WTC11 (cell line): ENCODE data around the gene SRPX2. TPM values are rescaled to one million over a fixed set of nuclear protein-coding genes. Genes with fewer than 3 reads are reported as not detected.

ENCODE experiments used
- ATAC-seq: fragments of 200-7000 bp; cut with Tn5 transposase; 2 replicates; pipeline ENCODE4 v1.10.0; 2021; ENCODE audit warnings: mild to moderate bottlenecking, moderate library complexity
- CTCF ChIA-PET: fragments of 300-600 bp; sonication (Branson Sonifier 250); formaldehyde crosslinking; loops from one replicate; lab custom pipeline; 2021; ENCODE audit warnings: antibody characterized with exemption; lab: Charles Lee
- POLR2A ChIA-PET: fragments of 350-600 bp; sonication (Branson Sonifier 250); formaldehyde crosslinking; loops from one replicate; lab custom pipeline; 2021; ENCODE audit warnings: antibody characterized with exemption; lab: Charles Lee
- DNase-seq: peaks from one replicate; pipeline ENCODE4 v3.0.0; 2021; ENCODE audit warnings: low spot score
- H3K27ac Mint-ChIP-seq: 2 replicates; pipeline ENCODE4 v1.8.0; 2021; ENCODE audit warnings: mixed read lengths
- H3K27me3 Mint-ChIP-seq: 2 replicates; pipeline ENCODE4 v1.8.0; 2021; ENCODE audit warnings: low read depth, mild to moderate bottlenecking, moderate library complexity, mixed read lengths
- H3K36me3 Mint-ChIP-seq: 2 replicates; pipeline ENCODE4 v1.8.0; 2021; ENCODE audit warnings: mixed read lengths
- H3K4me1 Mint-ChIP-seq: 2 replicates; pipeline ENCODE4 v1.8.0; 2022; ENCODE audit warnings: mixed read lengths
- H3K4me3 Mint-ChIP-seq: 2 replicates; pipeline ENCODE4 v1.8.0; 2021; ENCODE audit warnings: mild to moderate bottlenecking, moderate library complexity, mixed read lengths
- H3K9me3 Mint-ChIP-seq: 2 replicates; pipeline ENCODE4 v1.8.0; 2021; ENCODE audit warnings: mixed read lengths
- ESRRA ChIP-seq: sonication (generic); formaldehyde crosslinking; IDR thresholded peaks from 2 replicates; pipeline ENCODE4 v1.8.1; 2022; ENCODE audit warnings: mild to moderate bottlenecking, missing genetic modification reagents, borderline replicate concordance
- FOXK1 ChIP-seq: sonication (generic); formaldehyde crosslinking; IDR thresholded peaks from 2 replicates; pipeline ENCODE4 v1.8.0; 2022; ENCODE audit warnings: mild to moderate bottlenecking, moderate library complexity, missing genetic modification reagents
- GTF2I ChIP-seq: fragments of 250-450 bp; sonication (Bioruptor Pico); conservative IDR thresholded peaks from 2 replicates; pipeline ENCODE4 v1.4.0; 2021; ENCODE audit warnings: mild to moderate bottlenecking
- JAZF1 ChIP-seq: fragments of 250-450 bp; sonication (Bioruptor Pico); IDR thresholded peaks from 2 replicates; pipeline ENCODE4 v1.9.0; 2021; ENCODE audit warnings: moderate library complexity, mild to moderate bottlenecking, inconsistent platforms
- NR3C1 ChIP-seq: sonication (generic); formaldehyde crosslinking; conservative IDR thresholded peaks from 2 replicates; pipeline ENCODE4 v1.8.1; 2023; ENCODE audit warnings: low read depth, mild to moderate bottlenecking, missing genetic modification reagents
- OVOL2 ChIP-seq: fragments of 250-450 bp; sonication (Bioruptor Pico); IDR thresholded peaks from 2 replicates; pipeline ENCODE4 v1.9.0; 2021; ENCODE audit warnings: mild to moderate bottlenecking, borderline replicate concordance
- RELA ChIP-seq: sonication (generic); formaldehyde crosslinking; IDR thresholded peaks from 2 replicates; pipeline ENCODE4 v1.8.1; 2022; ENCODE audit warnings: missing genetic modification reagents, mild to moderate bottlenecking, borderline replicate concordance
- SMAD4 ChIP-seq: sonication (generic); formaldehyde crosslinking; IDR thresholded peaks from 2 replicates; pipeline ENCODE4 v1.8.0; 2022; ENCODE audit warnings: mild to moderate bottlenecking, missing genetic modification reagents
- TP53 ChIP-seq: sonication (generic); formaldehyde crosslinking; IDR thresholded peaks from 2 replicates; pipeline ENCODE4 v1.8.1; 2023; ENCODE audit warnings: mild to moderate bottlenecking, missing genetic modification reagents
- ZBTB21 ChIP-seq: sonication (generic); formaldehyde crosslinking; IDR thresholded peaks from 2 replicates; pipeline ENCODE4 v1.8.1; 2023; ENCODE audit warnings: mild to moderate bottlenecking, missing genetic modification reagents, borderline replicate concordance
- ZNF138 ChIP-seq: sonication (generic); formaldehyde crosslinking; conservative IDR thresholded peaks from 2 replicates; pipeline ENCODE4 v1.8.1; 2022; ENCODE audit warnings: mild to moderate bottlenecking, moderate library complexity, missing genetic modification reagents
- ZNF263 ChIP-seq: sonication (generic); formaldehyde crosslinking; IDR thresholded peaks from 2 replicates; pipeline ENCODE4 v1.8.1; 2022; ENCODE audit warnings: low read depth, mild to moderate bottlenecking, moderate library complexity, missing genetic modification reagents
- total RNA-seq: library from RNA; stranded (reverse); gene quantifications from 3 replicates; pipeline ENCODE4 v1.2.3, GENCODE V29; 2021
- TF ChIP-seq, protein P1 (sequence below): sonication (generic); formaldehyde crosslinking; IDR thresholded peaks from 2 replicates; pipeline ENCODE4 v1.8.0; 2023; ENCODE audit warnings: missing genetic modification reagents
- TF ChIP-seq, protein P2 (sequence below): sonication (generic); formaldehyde crosslinking; IDR thresholded peaks from 2 replicates; pipeline ENCODE4 v1.8.1; 2023; ENCODE audit warnings: mild to moderate bottlenecking, moderate library complexity, missing genetic modification reagents
- TF ChIP-seq, protein P3 (sequence below): sonication (generic); formaldehyde crosslinking; IDR thresholded peaks from 2 replicates; pipeline ENCODE4 v1.8.1; 2023; ENCODE audit warnings: mild to moderate bottlenecking, missing genetic modification reagents, moderate library complexity
- TF ChIP-seq, protein P4 (sequence below): sonication (generic); formaldehyde crosslinking; conservative IDR thresholded peaks from 2 replicates; pipeline ENCODE4 v1.8.1; 2022; ENCODE audit warnings: mild to moderate bottlenecking, missing genetic modification reagents
- TF ChIP-seq, protein P5 (sequence below): fragments of 250-450 bp; sonication (Bioruptor Pico); IDR thresholded peaks from 2 replicates; pipeline ENCODE4 v1.9.0; 2021; ENCODE audit warnings: moderate library complexity, mild to moderate bottlenecking, inconsistent platforms, borderline replicate concordance
- TF ChIP-seq, protein P6 (sequence below): sonication (generic); formaldehyde crosslinking; IDR thresholded peaks from 2 replicates; pipeline ENCODE4 v1.8.0; 2022; ENCODE audit warnings: mild to moderate bottlenecking, missing genetic modification reagents

SRPX2 gene
- total RNA-seq, 1 experiment from 2014 or later: 0.24 TPM

DNA sequence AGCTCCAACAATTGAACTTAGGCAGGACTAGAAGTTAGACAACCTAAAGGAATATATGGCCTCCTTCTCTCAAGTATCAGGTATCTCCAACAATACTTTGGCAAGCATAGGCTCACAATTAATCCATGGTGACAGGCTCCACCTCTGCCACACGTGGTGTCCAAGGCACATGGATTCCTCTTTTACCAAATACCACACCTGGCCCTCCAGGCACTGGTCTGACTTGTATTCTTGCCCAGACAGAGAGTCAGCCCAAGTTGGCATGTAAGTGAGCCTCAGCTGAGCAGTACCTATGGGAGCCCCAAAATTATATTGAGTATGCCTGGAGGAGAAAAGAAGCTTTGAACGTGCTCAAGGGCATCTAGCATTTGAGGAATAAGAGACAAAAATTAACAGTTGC lies 19.6 kb downstream of the SRPX2 start:
- Mint-ChIP-seq H3K9me3 (no peaks in the 10 kb centered on the region), H3K27ac (no peak overlapping the region), H3K36me3 (no peaks in the 10 kb centered on the region), H3K4me3 (no peak overlapping the region), H3K27me3 (no peaks in the 10 kb centered on the region), H3K4me1 (peaks cover 4% of the 10 kb centered on the region; the same call in 1 of the 2 replicates)
- DNase-seq (no peak), ATAC-seq (no peak)
- TF ChIP-seq, protein P1, sequence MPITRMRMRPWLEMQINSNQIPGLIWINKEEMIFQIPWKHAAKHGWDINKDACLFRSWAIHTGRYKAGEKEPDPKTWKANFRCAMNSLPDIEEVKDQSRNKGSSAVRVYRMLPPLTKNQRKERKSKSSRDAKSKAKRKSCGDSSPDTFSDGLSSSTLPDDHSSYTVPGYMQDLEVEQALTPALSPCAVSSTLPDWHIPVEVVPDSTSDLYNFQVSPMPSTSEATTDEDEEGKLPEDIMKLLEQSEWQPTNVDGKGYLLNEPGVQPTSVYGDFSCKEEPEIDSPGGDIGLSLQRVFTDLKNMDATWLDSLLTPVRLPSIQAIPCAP: no peak
- TF ChIP-seq, protein P2, sequence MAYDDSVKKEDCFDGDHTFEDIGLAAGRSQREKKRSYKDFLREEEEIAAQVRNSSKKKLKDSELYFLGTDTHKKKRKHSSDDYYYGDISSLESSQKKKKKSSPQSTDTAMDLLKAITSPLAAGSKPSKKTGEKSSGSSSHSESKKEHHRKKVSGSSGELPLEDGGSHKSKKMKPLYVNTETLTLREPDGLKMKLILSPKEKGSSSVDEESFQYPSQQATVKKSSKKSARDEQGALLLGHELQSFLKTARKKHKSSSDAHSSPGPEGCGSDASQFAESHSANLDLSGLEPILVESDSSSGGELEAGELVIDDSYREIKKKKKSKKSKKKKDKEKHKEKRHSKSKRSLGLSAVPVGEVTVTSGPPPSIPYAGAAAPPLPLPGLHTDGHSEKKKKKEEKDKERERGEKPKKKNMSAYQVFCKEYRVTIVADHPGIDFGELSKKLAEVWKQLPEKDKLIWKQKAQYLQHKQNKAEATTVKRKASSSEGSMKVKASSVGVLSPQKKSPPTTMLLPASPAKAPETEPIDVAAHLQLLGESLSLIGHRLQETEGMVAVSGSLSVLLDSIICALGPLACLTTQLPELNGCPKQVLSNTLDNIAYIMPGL (CRISPR knock-in tag): no peak
- TF ChIP-seq, protein P3, sequence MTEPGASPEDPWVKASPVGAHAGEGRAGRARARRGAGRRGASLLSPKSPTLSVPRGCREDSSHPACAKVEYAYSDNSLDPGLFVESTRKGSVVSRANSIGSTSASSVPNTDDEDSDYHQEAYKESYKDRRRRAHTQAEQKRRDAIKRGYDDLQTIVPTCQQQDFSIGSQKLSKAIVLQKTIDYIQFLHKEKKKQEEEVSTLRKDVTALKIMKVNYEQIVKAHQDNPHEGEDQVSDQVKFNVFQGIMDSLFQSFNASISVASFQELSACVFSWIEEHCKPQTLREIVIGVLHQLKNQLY (CRISPR knock-in tag): no peak
- TF ChIP-seq ZNF138 (CRISPR knock-in tag): no peak
- ChIA-PET CTCF (no interaction called here), POLR2A (no interaction called here)

DNA sequence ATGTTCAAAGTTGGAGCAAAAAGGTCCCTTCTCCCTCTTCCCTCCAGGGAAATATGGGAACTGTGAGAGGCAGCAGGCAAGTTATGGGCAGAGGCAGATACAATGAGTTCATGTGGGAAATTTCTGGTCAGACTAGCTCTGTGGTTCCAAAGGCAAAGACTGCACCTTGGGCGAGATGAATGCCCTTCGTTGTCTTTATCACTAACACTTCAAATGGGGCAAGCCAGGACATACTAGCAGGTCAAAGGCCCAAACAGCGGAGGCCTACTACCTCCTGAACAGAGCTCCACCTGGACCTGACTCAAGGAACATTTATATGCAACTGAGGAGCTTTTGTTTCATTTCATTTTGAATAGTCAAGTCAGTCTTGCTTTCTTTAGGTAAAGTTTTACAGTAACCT lies 29.0 kb downstream of the SRPX2 start:
- Mint-ChIP-seq H3K27me3 (no peaks in the 10 kb centered on the region), H3K9me3 (no peaks in the 10 kb centered on the region), H3K36me3 (no peaks in the 10 kb centered on the region), H3K27ac (no peak overlapping the region), H3K4me3 (no peak overlapping the region), H3K4me1 (peaks cover 9% of the 10 kb centered on the region; the same call in 1 of the 2 replicates)
- no peak for DNase-seq
- POLR2A ChIA-PET: no interaction called here
- TF ChIP-seq, protein P4, sequence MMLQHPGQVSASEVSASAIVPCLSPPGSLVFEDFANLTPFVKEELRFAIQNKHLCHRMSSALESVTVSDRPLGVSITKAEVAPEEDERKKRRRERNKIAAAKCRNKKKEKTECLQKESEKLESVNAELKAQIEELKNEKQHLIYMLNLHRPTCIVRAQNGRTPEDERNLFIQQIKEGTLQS (CRISPR knock-in tag): no peak
- TF ChIP-seq NR3C1 (CRISPR knock-in tag) (no peak), ZNF263 (CRISPR knock-in tag) (no peak), FOXK1 (CRISPR knock-in tag) (no peak), ZBTB21 (CRISPR knock-in tag) (no peak)
- TF ChIP-seq, protein P5, sequence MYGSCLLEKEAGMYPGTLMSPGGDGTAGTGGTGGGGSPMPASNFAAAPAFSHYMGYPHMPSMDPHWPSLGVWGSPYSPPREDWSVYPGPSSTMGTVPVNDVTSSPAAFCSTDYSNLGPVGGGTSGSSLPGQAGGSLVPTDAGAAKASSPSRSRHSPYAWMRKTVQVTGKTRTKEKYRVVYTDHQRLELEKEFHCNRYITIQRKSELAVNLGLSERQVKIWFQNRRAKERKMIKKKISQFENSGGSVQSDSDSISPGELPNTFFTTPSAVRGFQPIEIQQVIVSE (CRISPR knock-in tag): no peak
- no peak for ATAC-seq
- CTCF ChIA-PET: interaction anchor here (3.0 to 7.2 kb wide), 2 partner anchors 13 to 96 kb away, joined by 28 to 94 read pairs; no protein-coding TSS in a partner anchor

DNA sequence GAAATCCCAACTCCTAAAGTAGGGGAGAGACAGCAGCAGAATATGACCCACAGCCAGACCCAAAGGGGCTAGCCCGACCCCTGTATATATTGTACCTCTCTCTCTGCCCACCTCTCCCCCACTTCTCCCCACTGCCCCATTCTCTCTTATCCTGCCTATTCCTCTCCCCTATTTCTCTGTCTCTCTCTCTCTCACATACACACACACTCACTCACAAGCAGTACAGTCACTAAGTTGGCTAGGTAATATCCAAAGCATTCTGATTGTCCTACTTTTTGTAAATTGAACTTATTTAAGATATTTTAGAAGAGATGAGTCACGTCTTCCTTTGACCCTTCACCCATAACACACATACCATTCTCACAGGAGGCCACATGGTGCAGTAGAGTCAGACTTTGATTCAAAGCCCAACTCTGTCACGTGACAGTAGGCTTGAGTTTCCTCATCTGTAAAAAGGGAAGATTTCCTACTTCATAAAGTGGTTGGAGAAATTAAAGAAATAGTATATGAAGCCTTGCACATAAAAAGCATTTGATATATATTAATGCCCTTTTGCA lies 29.5 kb downstream of the SRPX2 start:
- H3K9me3 Mint-ChIP-seq: no peaks in the 10 kb centered on the region
- no peaks in the 10 kb centered on the region for H3K36me3 Mint-ChIP-seq
- CTCF ChIA-PET: interaction anchor here (3.0 to 7.2 kb wide), 2 partner anchors 13 to 95 kb away, joined by 28 to 94 read pairs; no protein-coding TSS in a partner anchor
- ATAC-seq (no peak), DNase-seq (no peak)
- H3K27ac Mint-ChIP-seq: no peak overlapping the region
- no peaks in the 10 kb centered on the region for H3K27me3 Mint-ChIP-seq
- H3K4me3 Mint-ChIP-seq: no peak overlapping the region
- peaks cover 11% of the 10 kb centered on the region; the same call in 1 of the 2 replicates for H3K4me1 Mint-ChIP-seq
- POLR2A ChIA-PET: no interaction called here
- TF ChIP-seq, protein P4 (CRISPR knock-in tag): no peak
- TF ChIP-seq GTF2I (CRISPR knock-in tag) (no peak), JAZF1 (no peak), TP53 (CRISPR knock-in tag) (no peak), ESRRA (CRISPR knock-in tag) (no peak), OVOL2 (no peak), RELA (CRISPR knock-in tag) (no peak), SMAD4 (CRISPR knock-in tag) (no peak)
- TF ChIP-seq, protein P6, sequence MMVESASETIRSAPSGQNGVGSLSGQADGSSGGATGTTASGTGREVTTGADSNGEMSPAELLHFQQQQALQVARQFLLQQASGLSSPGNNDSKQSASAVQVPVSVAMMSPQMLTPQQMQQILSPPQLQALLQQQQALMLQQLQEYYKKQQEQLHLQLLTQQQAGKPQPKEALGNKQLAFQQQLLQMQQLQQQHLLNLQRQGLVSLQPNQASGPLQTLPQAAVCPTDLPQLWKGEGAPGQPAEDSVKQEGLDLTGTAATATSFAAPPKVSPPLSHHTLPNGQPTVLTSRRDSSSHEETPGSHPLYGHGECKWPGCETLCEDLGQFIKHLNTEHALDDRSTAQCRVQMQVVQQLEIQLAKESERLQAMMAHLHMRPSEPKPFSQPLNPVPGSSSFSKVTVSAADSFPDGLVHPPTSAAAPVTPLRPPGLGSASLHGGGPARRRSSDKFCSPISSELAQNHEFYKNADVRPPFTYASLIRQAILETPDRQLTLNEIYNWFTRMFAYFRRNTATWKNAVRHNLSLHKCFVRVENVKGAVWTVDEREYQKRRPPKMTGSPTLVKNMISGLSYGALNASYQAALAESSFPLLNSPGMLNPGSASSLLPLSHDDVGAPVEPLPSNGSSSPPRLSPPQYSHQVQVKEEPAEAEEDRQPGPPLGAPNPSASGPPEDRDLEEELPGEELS (CRISPR knock-in tag): no peak
- TF ChIP-seq, protein P1: no peak
- TF ChIP-seq, protein P2 (CRISPR knock-in tag): no peak
